HG03469 (cell line): ENCODE measurements around the gene LARP1.
A peak's percentile ranks its signal among the peaks of the same experiment; 100 is the strongest.

Experiments used
- ATAC-seq: cut with Tn5 transposase; IDR thresholded peaks from one replicate; pipeline ENCODE4 v1.9.1; 2021; ENCODE audit warnings: mild to moderate bottlenecking, moderate library complexity, moderate number of reproducible peaks; ENCODE audit not compliant: unreplicated experiment

LARP1 gene

DNA sequence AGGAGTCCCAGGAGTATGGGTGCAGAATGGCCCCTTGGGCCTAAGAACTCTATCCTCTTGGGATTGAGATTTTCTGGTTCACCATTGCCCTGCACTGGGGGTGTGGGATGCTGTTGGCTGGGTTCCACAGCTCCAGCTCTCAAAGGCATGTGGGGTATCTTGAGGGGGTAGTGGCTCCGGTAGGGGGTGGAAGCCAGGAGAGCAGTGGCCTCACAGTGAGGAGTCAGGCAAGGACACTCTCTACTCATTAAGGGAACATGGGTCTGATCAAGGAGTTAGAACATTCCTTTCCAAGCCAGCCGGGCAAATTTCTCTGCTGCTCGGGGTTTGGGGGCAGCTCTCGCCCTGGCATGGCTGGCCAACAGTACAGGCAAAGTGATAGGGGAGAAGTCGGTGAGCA lies 33.0 kb downstream of the LARP1 start:
- no peak for ATAC-seq

DNA sequence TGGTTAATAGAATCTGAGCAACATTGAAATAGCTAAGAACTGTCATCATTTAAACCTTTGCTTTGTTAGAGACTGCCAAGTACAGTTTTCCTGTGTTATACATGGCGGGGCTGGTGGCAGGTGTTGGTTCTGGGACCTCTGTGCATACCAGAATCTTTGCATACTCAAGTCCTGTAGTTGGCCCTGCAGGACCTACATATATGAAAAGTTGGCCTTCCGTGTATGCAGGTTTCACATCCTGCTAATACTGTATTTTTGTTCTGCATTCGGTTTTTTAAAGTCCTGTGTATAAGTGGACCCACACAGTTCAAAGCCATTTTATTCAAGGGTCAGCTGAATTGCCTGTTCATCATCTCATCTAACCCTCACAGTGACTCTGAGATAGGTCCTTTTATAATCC lies 36.4 kb downstream of the LARP1 start:
- peak; percentile 61 for ATAC-seq

DNA sequence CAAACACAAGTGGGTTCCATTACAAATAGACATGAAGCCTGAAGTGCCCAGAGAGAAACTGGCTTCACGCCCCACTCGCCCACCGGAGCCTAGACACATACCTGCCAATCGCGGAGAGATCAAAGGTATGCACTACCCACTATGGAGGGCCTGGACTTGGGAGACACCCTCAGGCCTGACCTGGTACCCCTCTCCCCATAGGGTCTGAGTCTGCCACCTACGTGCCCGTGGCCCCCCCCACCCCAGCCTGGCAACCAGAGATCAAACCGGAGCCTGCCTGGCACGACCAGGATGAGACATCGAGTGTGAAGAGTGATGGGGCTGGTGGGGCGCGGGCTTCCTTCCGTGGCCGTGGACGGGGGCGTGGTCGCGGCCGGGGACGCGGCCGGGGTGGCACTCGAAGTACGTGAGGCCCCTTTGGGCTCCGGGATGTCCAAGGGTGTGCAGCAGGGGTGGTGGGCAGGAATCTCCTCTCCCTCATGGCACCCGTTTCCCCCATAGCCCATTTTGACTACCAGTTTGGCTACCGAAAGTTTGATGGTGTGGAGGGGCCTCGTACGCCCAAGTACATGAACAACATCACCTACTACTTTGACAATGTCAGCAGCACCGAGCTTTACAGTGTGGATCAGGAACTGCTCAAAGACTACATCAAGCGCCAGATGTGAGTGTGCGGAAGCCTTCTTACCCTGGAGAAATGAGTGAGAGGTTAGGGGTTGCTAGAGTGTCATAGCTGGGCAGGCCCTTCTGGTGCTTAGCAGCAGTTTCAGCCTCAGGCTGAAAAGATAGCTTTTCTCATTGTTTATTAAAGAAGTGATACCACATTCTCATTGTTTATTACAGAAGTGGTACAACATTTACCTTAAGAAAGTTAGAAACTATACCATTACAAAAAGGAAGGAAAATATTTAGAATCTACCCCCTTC lies 38.7 kb downstream of the LARP1 start:
- no peak for ATAC-seq

DNA sequence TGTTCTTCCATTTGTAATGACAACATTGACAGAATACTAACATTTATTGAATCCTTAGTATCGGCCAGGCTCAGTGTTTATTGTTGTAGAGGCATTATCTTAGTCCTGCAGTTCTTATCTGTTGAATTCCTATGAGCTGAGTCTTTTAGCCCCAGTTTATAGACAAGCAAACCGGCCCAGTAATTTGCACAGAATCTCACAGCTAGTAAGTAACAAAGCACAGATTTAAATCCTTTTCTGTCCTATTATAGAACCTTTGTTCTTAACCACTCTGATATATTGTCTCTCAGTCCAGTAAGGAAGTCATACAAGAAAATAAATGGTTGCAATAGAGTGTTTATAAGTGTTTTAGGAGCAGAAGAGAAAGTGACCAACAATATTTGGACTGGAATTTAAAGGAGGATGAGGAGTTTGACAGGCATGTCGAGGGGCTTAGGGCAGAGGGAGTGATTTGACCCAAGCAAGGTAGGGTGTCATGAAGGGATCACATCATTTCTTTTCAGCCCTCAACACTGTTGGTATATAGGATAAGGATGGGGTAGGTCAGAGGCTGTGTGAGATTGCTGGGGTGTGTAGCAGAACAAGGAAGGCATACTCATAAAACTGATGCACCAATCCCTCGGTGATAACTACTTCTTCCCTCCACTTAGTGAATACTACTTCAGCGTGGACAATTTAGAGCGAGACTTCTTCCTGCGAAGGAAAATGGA lies 39.5 kb downstream of the LARP1 start:
- no peak for ATAC-seq

DNA sequence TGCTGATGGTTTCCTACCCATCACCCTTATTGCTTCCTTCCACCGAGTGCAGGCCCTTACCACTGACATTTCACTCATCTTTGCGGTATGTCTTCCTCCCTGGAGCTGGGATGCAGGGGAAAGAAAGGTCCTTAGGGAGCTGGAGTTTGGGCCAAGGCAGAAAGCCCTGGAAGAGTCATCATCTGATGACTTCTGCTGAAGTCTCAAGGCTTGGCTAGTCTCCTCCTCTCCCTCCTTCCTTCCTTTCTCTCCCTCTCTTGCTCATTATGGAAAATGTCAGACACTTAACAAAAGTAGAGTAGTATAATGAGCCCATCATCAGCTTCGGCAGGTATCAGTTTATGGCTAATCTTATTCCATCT lies 40.0 kb downstream of the LARP1 start:
- ATAC-seq = no peak

DNA sequence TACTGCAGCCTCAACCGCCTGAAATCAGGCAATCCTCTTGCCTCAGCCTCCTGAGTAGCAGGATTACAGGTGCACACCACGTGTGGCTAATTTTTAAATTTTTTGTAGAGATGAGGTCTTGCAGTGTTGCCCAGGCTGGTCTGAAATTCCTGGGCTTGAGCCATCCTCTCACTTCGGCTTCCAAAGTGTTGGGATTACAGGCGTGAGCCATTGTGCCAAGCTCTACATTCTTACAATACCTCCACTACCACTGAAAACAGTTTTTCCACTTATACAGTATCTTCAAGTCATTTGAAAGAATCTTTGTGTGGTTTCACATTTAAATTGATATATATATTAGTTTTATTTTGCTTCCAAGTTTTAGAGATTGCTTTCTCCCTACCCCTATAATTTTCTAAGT lies 42.6 kb downstream of the LARP1 start:
- ATAC-seq = no peak

DNA sequence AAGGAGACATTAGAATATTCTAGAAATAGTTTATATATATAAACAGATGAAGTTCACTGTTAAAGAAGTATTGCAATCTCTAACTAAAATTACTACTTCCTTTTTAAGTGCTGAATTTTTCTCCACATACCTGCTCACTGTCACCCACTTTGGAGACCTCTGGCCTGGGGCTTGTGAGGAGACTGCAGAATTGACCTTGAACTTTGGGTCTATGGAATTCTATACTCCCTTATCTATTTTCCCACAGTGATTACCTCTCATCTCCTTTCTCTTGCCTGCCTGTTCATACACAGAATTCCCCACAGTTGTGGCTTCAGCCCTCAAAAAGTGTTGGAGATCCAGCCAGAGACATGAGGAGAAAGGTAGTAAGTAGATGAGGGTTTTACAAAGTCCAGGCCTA lies 45.4 kb downstream of the LARP1 start:
- no peak for ATAC-seq

DNA sequence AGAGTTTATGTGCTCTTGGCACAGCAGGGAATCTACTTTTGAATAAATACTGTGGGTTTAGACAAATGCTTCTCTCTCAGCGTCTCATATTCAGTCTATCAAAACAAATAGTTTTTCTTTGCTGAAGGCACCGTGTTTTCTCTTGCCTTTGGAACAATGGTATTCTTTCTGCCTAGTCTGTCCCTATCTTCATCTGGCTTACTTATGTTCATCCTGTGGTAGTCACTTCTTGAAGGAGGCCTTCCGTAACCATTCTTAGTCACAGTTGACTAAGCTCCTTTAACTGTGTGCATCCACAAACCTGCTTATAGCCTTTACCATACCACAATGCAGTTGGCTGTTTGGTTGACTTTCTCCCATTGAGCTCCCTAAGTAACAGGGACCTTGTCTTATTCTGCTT lies 45.9 kb downstream of the LARP1 start:
- ATAC-seq = no peak

DNA sequence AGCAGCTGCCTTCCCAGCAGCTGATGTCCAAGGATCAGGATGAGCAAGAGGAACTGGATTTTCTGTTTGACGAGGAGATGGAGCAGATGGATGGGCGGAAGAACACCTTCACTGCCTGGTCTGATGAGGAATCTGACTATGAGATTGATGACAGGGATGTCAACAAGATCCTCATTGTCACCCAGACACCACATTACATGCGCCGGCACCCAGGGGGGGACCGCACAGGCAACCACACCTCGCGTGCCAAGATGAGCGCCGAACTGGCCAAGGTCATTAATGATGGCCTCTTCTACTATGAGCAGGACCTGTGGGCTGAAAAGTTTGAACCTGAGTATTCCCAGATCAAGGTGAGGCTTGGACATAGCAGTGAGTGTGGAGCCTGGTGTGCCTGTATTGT lies 46.9 kb downstream of the LARP1 start:
- ATAC-seq = no peak

DNA sequence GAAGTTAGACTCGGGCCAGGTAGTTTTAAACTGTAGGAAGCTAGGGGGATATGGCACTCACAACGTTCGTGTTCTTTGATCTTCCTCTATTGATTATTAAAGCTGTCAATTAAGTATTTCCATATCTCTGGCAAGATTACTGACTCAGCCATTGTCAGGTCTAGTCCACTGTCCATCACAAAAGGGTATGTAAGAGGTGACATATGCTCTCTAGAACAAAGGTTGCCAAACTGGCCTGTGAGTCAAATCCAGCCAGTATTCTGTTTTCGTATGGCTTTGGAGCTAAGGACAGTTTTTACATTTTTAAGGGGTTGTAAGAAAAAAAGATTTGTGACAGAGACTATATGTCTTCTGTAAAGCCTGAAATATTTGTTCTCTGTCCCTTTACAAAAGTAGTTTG lies 51.0 kb downstream of the LARP1 start:
- no peak for ATAC-seq

DNA sequence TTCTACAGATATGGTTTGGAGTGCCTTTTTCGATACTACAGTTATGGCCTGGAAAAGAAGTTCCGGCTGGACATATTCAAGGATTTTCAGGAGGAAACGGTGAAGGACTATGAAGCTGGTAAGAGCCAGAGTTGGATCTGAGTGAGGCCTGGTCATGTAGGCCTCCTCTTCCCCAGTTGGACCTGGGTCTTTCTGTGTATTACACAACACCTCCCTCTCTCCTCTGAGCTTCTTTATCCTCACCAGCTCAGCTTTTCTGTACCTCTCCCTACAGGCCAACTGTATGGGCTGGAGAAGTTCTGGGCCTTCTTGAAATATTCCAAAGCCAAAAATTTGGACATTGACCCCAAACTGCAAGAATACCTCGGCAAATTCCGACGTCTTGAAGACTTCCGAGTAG lies 56.1 kb downstream of the LARP1 start:
- no peak for ATAC-seq

DNA sequence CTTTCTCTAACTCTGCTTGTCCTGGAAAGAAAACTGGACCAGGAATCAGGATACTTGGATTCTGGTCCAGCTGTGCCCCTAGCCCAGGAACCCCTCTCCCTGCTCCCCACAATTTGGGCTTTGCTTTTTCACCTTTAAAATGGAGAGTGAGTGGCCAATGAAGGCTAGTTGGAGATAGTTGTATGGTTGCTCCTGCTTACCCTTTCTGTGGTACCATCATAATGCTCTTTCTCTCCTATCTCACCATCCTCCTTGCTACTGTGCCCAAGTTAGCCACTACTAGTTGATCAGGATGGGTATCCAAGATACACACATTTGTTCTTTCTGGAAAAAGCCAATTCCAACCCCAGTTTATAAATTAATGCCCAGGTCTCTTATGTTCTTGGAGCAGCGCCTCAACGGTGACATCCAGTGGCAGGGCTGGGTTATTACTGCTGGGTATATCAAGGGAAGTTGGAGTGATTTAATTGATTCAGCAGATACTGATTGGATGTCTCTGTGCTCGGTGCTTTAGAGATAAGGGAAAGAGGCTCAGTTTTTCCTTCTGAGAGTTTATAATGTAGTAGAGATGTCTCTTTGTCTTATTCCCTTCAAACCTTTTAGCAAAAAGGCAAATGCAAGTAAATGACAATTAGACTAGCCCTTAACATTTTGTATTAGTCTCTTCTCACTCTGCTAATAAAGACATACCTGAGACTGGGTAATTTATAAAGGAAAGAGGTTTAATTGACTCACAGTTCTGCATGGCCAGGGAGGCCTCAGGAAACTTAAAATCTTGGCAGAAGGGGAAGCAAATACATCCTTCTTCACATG lies 56.7 kb downstream of the LARP1 start:
- peak; percentile 71 for ATAC-seq

DNA sequence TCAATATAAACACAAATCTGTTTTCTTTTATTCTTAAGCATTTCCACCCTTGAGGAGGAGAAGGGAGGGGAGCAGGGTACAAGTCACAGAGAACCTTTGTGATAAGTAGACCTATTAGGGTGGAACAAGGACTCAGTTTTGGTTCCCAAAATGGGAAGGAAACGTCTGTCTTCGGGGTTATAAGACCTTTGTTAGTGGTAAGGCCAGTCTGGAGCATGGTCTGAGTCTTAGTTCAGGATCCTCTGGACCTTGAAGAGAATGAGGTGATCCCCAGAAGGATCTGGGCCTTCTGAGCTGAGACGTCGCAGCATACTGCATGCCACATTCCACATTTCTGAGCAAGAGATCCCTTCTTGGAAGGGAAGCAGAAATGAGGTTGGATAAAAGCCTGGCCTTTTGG lies 58.0 kb downstream of the LARP1 start:
- no peak for ATAC-seq

DNA sequence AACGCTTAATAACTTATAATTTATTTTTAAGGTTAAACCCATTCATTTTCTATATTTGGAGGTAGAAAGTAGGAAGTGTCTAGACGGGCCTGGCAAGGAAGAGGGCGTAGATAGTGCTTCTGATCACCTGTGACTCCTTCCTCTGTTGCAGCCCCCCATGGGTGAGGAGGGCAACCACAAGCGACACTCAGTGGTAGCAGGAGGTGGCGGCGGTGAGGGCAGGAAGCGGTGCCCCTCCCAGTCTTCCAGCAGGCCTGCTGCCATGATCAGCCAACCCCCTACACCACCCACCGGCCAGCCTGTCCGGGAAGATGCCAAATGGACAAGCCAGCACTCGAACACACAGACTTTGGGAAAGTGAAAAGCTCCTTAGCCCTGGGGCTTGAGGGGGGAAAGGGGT lies 58.6 kb downstream of the LARP1 start:
- ATAC-seq = no peak

DNA sequence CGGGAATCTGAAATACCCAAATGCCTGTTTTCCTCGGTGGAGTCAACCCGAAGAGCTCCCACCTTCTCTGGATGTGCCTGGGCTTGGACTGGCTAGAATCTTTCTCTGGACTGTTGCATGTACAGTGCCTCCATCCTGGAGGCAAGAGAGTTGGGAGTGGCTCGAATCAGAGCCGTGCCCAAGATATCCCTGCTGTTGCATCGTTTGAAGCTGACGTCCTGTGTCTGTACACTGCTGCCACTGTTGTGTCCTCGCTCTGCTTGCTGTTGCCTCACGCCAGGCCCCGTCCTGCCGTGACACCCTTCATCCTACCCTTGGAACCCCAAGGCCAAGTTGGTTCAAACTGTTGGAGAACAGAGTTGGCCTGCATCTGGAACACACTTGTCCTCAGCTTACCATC lies 59.8 kb downstream of the LARP1 start:
- no peak for ATAC-seq

DNA sequence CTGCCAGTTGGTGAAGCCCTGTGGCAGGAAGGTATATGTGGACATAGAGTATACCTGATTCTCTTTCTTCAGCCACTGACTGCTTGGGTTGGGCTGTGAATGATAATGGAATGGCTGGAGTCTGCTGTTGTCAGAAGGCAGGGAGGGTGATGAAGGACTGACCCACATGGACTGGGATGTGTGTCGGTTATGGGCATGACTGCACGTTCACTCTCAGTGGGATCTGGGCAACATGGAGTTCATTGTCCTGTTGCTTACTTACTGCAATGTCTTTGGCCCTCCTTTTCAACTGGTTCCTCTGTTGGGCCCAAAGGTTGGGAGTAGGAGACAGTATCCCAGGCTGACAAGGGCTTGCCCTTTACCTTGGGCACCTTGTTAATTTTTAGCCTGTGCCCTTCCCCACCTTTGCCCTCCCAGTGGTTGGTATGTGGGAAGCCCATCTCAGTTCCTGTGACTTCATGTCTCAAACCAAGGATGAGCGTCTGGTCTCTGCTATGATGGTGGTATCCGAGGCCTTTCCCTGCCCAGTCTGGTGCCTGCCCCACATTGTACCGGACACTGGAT lies 60.6 kb downstream of the LARP1 start:
- ATAC-seq = no peak

DNA sequence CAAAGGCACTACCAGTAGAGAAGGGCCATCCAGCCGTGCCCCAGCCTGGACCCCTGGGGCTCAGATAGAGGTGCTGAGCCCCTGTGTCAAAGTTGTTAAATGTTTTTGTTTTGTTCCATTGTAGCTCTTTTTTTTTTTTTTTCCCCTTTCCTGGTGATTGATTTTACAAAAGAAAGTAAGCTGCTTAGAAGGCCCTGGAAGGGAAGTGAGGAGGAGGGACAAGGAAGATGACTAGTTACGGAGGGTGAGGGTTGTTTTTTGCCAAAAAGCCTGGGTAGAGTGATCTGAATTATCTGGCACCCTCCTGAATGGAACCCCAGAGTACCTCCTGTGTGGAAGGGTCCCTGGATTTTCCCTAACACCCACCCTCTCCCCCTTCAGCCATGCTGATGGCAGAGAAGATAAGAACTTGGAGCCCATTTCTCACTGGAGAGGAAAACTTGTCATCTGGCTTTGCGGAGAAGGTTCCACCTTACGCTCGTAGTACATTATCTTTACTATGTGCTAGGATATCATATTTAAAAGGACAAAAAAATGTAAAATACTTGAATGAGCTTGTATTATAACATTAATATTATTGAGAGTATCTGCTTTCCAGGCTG lies 61.8 kb downstream of the LARP1 start:
- ATAC-seq = no peak

DNA sequence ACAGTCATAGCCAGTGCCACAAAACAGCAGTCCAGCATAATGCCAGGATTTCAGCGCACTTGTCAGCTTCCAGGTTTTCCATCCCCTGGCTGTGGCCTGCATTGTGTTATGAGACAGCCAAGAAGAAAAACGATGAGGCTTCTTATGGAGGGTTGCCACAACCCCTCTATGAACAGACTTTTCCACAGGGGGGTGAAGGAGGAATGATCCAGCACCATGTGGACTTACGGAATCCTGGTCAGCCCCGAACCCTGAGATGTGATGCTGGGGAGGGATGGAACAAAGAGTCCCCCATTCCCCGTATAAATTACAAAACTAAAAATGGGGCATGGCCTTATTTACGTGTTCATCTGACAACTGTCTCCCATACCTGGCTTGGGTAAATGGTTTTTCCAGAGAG lies 62.6 kb downstream of the LARP1 start:
- no peak for ATAC-seq

DNA sequence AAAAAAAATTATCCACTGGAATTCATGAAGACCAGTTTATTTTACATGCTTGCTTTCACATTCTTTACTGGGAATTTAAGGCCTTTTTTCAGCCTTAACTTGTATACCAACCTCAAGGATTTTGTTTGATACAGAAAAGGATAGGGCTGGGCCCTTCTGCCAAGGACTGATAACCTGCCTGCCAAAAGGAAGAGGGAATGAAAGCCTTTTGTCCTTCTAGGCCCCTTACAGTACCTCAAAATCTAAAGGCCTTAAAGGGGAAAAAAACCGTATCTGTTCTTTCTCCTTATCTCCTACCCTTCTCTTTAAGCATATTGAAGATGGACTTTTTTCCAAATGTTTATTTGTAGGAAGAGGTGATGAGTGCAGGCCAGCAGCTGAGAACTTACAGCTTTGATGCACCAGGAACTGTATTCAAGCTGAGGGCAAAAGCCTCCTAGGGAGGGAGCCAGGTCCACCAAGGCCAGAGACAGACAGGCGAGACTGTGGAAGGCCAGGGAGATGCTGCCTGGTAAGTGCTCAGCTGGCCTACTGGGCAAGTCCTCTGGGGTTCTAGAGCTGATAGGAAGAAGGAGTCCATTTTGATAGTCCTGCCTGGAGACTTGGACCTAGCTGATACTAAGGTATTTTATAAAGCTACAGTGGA lies 63.4 kb downstream of the LARP1 start:
- ATAC-seq = no peak

DNA sequence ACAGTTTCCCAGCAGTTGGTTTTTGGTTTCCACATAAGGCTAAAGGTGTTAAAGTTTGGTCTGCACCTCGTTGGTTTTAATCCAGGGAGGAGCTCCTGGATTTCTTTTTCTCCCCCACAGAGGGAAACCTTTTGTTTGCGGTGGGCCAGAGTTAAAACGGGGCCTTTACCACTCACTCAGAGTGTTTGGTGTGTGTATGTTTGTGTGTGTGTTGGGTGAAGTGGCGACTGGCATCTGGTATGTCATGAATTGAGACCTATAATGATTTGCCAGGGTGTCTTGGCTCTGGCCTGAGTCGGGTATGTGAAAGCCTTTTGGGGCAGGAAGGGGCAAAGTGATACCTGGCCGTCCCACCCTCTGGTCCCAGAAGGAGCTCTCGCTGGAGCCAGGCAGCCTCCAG lies 64.4 kb downstream of the LARP1 start:
- ATAC-seq = no peak
